Measurements from ENCODE around the gene ZNF629.

Gene ZNF629

GRCh38 chr16:30748634-30749445, 38.2 kb downstream of the ZNF629 start:
- no peak for DNase-seq (ENCODE audit: low read depth)

DNA sequence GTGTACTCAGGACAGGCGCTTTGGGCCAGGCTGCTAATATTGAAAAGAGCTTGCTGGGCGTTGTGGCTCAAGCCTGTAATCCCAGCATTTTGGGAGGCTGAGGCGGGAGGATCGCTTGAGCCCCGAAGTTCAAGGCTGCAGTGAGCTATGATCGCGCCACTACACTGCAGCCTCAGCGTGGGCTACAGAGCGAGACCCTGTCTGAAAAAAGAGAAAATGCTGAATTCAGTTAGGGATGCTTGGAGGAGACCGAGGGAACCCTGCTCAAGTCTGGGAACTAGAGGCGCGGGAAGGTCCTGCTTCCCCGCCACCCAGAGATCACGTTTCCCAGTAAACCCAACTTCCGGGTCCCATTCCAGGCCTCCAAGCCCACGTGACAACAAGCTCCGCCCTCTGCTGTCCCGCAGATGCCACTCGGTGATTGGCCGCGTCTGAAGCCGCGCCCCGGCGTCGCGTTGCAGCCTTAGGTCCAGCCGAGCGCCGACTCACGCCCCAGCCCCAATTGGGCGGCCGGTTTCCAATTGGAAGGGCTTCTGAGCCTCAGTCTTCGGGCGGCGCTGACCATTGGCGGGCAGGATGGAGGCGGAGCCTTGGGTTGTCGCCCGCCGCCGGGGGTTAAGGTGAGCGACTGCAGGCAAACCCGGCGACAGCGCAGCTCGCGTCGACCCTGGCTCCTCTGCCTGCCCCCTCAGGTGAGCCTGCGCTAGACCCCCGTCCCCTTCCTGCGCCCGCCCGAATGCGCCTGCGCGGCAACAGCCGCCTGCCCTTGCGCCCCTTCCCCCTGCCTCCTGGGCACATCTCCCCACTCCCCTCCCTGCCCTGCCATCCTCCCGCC, 39.0 kb downstream of the ZNF629 start, which contains the start of gene PHKG2:
PHKG2 (plus strand) TSS at position 627 of the 835 bp plus-strand sequence. CDS start 396 bp downstream, outside the sequence.
- peak; percentile 88 for DNase-seq (ENCODE audit: low read depth)

GRCh38 chr16:30747331-30747730, 39.7 kb downstream of the ZNF629 start:
- no peak for DNase-seq (ENCODE audit: low read depth)

DNA sequence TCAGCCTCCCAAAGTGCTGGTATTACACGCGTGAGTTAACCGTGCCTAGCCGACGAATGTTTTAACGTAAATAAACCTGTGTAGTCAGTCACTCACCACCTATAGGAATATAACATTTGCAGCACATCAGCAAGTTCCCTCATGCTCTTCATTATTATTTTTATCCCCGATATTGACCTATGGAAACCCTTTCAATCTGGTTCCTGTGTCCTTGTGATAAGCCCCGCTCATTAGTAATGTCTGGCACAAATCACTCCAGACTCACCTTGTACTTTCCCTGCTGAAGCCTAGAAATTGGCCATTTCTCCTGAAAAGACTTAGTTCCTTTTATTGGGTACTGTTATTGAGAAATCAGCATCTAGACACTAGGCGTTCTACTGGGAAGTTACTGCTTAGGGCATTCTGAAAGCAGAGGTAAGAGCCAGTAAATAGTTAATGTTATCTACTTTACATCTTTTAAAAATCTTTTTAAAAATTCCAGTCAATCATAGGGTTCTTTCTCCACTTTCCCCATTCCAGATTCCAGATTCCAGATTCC, 40.3 kb downstream of the ZNF629 start:
- no peak for DNase-seq (ENCODE audit: low read depth)

- DNase-seq (ENCODE audit: low read depth) = no peak
These were observed 41.9 kb downstream of the ZNF629 start for GRCh38 chr16:30745082-30745481.

- no peak for DNase-seq (ENCODE audit: low read depth)
These were observed 42.8 kb downstream of the ZNF629 start for GRCh38 chr16:30744183-30744582.

DNA sequence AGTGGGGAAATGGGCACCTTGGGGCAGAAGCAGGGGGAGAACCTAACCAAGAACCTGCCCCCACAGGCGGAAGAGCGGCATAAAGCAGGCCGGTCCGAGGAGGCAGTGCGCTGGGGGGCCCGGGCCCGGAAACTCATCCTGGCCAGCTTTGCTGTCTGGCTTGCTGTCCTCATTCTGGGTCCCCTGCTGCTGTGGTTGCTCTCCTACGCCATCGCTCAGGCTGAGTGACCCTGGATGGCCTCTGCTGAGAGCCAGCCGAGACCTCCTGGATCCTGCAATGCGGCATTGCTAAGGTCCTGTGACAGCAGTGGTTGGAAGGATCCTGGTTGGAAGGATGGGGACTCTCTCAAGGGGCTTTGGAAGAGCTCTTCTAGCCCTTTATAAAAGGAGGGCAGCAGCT, 43.3 kb downstream of the ZNF629 start:
- no peak for DNase-seq (ENCODE audit: low read depth)

GRCh38 chr16:30741461-30741914, 45.5 kb downstream of the ZNF629 start:
- no peak for DNase-seq (ENCODE audit: low read depth)

DNA sequence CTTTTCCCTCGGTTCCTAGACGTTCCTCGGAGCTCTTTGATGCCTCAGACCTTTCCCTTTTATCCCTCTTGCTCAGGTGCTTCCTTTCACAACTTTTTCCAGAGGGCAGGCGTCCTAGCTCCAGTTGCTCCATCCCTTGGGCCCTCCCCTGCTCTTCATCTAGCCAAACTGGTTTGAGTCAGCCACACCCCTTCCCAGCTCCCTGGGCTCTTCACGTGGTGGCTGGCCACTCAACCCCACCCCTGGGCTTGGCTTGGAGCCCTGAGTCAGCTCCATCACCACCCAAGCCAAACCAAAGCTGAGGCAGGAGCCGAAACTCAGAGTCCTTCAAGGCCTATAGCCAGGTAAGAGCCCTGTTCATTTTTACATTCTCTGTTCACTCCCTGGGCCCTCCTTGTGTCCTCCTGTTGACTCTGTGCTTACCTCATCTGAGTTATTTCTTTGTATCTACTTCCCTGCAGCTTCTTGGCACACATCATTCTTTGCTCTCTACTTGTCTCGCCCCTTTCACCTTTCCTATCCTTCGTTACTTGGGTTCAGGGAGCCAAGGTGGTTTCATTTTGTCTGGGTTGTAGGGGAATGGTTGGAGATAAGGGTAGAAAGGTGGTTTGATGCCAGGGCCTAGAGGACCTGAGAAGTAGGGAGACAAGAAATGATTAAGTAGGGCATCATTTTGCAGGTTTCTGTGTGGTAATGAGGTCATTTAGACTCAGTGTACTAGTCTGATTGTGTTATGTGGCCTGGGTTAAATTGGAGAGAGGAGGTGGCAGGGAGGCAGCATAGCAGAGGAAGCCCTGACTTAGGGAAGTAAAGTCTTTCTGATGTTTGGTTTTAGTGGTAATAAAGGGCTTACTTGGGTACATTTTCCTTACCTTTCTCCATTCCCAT, 46.4 kb downstream of the ZNF629 start:
- DNase-seq (ENCODE audit: low read depth) = no peak

- no peak for DNase-seq (ENCODE audit: low read depth)
These were observed 47.7 kb downstream of the ZNF629 start for GRCh38 chr16:30738984-30739951.

DNA sequence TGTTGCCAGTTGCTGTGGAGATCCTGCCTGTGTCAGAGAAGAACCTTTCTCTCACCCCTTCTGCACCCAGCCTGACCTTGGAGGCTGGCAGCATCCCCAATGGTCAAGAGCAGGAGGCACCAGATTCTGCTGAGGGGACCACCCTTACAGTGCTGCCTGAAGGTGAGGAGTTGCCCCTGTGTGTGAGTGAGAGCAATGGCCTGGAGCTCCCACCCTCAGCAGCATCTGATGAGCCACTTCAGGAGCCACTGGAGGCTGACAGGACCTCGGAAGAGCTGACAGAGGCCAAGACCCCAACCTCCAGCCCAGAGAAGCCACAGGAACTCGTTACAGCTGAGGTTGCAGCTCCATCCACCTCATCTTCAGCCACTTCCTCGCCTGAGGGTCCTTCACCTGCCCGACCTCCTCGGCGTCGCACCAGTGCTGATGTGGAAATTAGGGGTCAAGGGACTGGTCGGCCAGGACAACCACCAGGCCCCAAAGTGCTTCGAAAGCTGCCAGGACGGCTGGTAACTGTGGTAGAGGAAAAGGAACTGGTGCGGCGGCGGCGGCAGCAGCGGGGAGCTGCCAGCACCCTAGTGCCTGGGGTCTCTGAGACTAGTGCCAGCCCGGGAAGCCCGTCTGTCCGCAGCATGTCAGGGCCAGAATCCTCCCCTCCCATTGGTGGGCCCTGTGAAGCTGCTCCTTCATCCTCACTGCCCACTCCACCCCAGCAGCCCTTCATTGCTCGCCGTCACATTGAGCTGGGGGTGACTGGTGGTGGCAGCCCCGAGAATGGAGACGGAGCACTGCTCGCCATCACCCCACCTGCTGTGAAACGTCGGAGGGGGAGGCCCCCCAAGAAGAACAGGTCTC, 49.0 kb downstream of the ZNF629 start:
- no peak for DNase-seq (ENCODE audit: low read depth)

DNA sequence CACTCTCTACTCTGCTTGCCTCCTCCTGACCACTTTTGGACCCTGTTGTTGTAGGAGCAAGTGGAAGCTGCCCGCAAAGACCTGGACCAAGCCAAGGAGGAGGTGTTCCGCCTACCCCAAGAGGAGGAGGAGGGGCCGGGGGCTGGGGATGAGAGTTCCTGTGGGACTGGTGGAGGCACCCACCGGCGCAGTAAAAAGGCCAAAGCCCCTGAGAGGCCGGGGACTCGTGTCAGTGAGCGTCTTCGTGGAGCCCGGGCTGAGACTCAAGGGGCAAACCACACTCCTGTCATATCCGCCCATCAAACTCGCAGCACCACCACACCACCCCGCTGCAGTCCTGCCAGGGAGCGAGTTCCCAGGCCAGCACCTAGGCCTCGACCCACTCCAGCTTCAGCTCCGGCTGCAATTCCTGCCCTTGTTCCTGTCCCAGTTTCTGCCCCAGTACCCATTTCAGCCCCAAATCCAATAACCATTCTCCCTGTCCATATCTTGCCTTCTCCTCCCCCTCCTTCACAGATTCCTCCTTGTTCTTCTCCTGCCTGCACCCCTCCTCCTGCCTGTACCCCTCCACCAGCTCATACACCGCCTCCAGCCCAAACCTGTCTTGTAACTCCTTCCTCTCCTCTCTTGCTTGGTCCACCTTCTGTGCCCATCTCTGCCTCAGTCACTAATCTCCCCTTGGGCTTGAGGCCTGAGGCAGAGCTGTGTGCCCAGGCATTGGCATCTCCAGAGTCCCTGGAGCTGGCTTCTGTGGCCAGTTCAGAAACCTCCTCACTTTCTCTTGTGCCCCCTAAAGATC, 49.8 kb downstream of the ZNF629 start:
- DNase-seq (ENCODE audit: low read depth) = no peak

GRCh38 chr16:30731411-30731810, 55.6 kb downstream of the ZNF629 start:
- DNase-seq (ENCODE audit: low read depth) = no peak

DNA sequence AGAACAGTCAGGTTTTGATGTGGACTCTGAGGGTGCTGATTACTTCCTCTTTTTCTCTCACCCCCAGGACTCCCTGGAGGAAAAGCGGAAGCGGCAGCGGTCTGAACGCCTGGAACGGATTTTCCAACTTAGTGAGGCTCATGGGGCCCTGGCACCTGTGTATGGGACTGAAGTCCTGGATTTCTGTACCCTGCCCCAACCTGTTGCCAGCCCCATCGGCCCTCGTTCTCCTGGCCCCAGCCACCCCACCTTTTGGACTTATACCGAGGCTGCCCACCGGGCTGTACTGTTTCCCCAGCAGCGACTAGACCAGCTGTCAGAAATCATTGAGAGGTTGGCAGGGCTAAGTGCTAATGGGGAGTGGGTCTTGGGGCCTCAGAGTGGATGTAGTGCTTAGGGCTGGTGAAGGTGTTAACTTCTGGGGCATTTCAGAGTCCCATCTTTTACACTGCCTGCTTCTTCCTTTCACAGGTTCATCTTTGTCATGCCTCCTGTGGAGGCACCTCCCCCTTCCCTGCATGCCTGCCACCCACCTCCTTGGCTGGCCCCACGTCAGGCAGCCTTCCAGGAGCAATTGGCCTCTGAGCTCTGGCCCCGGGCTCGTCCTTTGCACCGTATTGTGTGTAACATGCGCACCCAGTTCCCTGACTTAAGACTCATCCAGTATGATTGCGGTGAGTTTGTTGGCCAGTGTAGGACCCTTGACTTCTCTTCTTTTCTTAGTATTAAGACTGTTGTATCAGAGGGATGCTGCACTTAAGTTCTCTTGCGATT, 57.9 kb downstream of the ZNF629 start:
- no peak for DNase-seq (ENCODE audit: low read depth)
